Suprapubic skin (tissue), 4 donors: ENCODE results near the gene SOSTDC1. TPM values are rescaled to one million over a fixed set of nuclear protein-coding genes. Genes with fewer than 3 reads are reported as not detected.

Experiments
- DNase-seq, 2 donors: peaks; one replicate each; pipeline ENCODE4 v3.0.0-alpha.2; 2019; ENCODE audit warnings: low spot score in 2 of 2
- H3K27ac ChIP-seq: fragments of 200-600 bp; sonication (generic); one replicate; pipeline ENCODE4 v1.5.1; 2019
- H3K27me3 ChIP-seq: fragments of 200-600 bp; sonication (generic); one replicate; pipeline ENCODE4 v1.5.1; 2019
- H3K36me3 ChIP-seq: fragments of 200-600 bp; sonication (generic); one replicate; pipeline ENCODE4 v1.5.1; 2019
- H3K4me1 ChIP-seq: fragments of 200-600 bp; sonication (generic); one replicate; pipeline ENCODE4 v1.5.1; 2019
- H3K4me3 ChIP-seq: fragments of 200-600 bp; sonication (generic); one replicate; pipeline ENCODE4 v1.5.1; 2019; ENCODE audit warnings: mild to moderate bottlenecking
- H3K9me3 ChIP-seq: fragments of 200-600 bp; sonication (generic); one replicate; pipeline ENCODE4 v1.5.1; 2019
- CTCF ChIP-seq, 2 donors: fragments of 200-600 bp in 1 of 2; fragments of 450-650 bp in 1 of 2; sonication (generic) in 1 of 2; IDR thresholded peaks; one replicate each; pipeline ENCODE4 v1.5.1; 2016 to 2019; ENCODE audit warnings: antibody characterized with exemption in 2 of 2, mild to moderate bottlenecking in 1 of 2, moderate library complexity in 1 of 2
- EP300 ChIP-seq: sonication (generic); formaldehyde crosslinking; IDR thresholded peaks from one replicate; pipeline ENCODE4 v1.6.1; 2017; ENCODE audit warnings: antibody characterized with exemption
- POLR2A ChIP-seq, 2 donors: fragments of 450-650 bp; IDR thresholded peaks; one replicate each; pipeline ENCODE4 v1.6.1; 2017; ENCODE audit warnings: antibody characterized with exemption in 2 of 2, mild to moderate bottlenecking in 2 of 2, moderate library complexity in 2 of 2
- POLR2AphosphoS5 ChIP-seq, 3 donors: sonication (generic); formaldehyde crosslinking; IDR thresholded peaks; one replicate each; pipeline ENCODE4 v1.6.1; 2017; ENCODE audit warnings: antibody characterized with exemption in 3 of 3
- WGBS: methylation state at CpG from one replicate; pipeline ENCODE4 v1.1.5; 2018; 5-methylcytosine and 5-hydroxymethylcytosine counted together
- total RNA-seq, 4 donors: library from RNA; depleted of rRNA; stranded (reverse); fragments of >200 nt; gene quantifications; one replicate each; pipeline ENCODE4 v1.1.0, GENCODE V29; 2016

The SOSTDC1 gene
- 10 to 100 TPM; 14.7 to 40.5 (median 23.4) TPM for total RNA-seq

GRCh38 chr7:16465469-16466361 lies at the start of gene SOSTDC1:
Gene SOSTDC1 (minus strand): TSS chr7:16465738. CDS start chr7:16465668, 70 bp downstream.
- no peaks in the 10 kb centered on the region for H3K36me3 ChIP-seq
- 15% methylated on average over 10 of the region's 10 CpGs for WGBS
- H3K27me3 ChIP-seq, result no peaks in the 10 kb centered on the region
- no peaks in the 10 kb centered on the region for H3K9me3 ChIP-seq
- H3K4me1 ChIP-seq, result peaks cover 5% of the 10 kb centered on the region
- H3K27ac ChIP-seq, result peak within 1 kb of the TSS; percentile 80
- no peak for DNase-seq
- TF ChIP-seq CTCF (IDR thresholded peaks at IDR 0.05), result no peak
- no peak for TF ChIP-seq EP300
- no peak for TF ChIP-seq POLR2AphosphoS5 (IDR thresholded peaks at IDR 0.05)
- no peak for TF ChIP-seq POLR2A (IDR thresholded peaks at IDR 0.05)
- peak within 1 kb of the TSS; percentile 30 for H3K4me3 ChIP-seq

GRCh38 chr7:16514729-16515128 lies 49.2 kb upstream of the SOSTDC1 start:
- no peak overlapping the region for H3K4me3 ChIP-seq
- DNase-seq, result no peak
- H3K27ac ChIP-seq, result no peak overlapping the region
- TF ChIP-seq POLR2AphosphoS5 (IDR thresholded peaks at IDR 0.05) (no peak), CTCF (IDR thresholded peaks at IDR 0.05) (no peak), EP300 (no peak), POLR2A (IDR thresholded peaks at IDR 0.05) (no peak)
- no peaks in the 10 kb centered on the region for H3K36me3 ChIP-seq
- no peaks in the 10 kb centered on the region for H3K9me3 ChIP-seq
- no peaks in the 10 kb centered on the region for H3K4me1 ChIP-seq
- no peaks in the 10 kb centered on the region for H3K27me3 ChIP-seq

GRCh38 chr7:16514271-16514670 lies 48.7 kb upstream of the SOSTDC1 start:
- no peak overlapping the region for H3K4me3 ChIP-seq
- TF ChIP-seq EP300, result no peak
- TF ChIP-seq POLR2A (IDR thresholded peaks at IDR 0.05), result no peak
- TF ChIP-seq POLR2AphosphoS5 (IDR thresholded peaks at IDR 0.05), result no peak
- TF ChIP-seq CTCF (IDR thresholded peaks at IDR 0.05), result no peak
- no peaks in the 10 kb centered on the region for H3K36me3 ChIP-seq
- H3K9me3 ChIP-seq, result no peaks in the 10 kb centered on the region
- no peak for DNase-seq
- H3K27ac ChIP-seq, result no peak overlapping the region
- WGBS, result 78% methylated on average over 1 of the region's 1 CpG
- H3K27me3 ChIP-seq, result no peaks in the 10 kb centered on the region
- no peaks in the 10 kb centered on the region for H3K4me1 ChIP-seq

- TF ChIP-seq POLR2AphosphoS5 (IDR thresholded peaks at IDR 0.05) (no peak), POLR2A (IDR thresholded peaks at IDR 0.05) (no peak), CTCF (IDR thresholded peaks at IDR 0.05) (no peak), EP300 (no peak)
- no peak overlapping the region for H3K27ac ChIP-seq
Measured at GRCh38 chr7:16512097-16512496, 46.6 kb upstream of the SOSTDC1 start.

GRCh38 chr7:16511314-16511713 lies 45.8 kb upstream of the SOSTDC1 start:
- Histone ChIP-seq H3K9me3 (no peaks in the 10 kb centered on the region), H3K27ac (no peak overlapping the region), H3K27me3 (no peaks in the 10 kb centered on the region), H3K36me3 (no peaks in the 10 kb centered on the region), H3K4me1 (no peaks in the 10 kb centered on the region), H3K4me3 (no peak overlapping the region)
- TF ChIP-seq CTCF (IDR thresholded peaks at IDR 0.05), result no peak
- no peak for TF ChIP-seq POLR2A (IDR thresholded peaks at IDR 0.05)
- TF ChIP-seq EP300, result no peak
- TF ChIP-seq POLR2AphosphoS5 (IDR thresholded peaks at IDR 0.05), result no peak
- no peak for DNase-seq
- WGBS, result 91% methylated on average over 5 of the region's 5 CpGs

More at GRCh38 chr7:16512097-16512496, 46.6 kb upstream of the SOSTDC1 start:
- Histone ChIP-seq H3K4me1 (no peaks in the 10 kb centered on the region), H3K9me3 (no peaks in the 10 kb centered on the region), H3K4me3 (no peak overlapping the region), H3K36me3 (no peaks in the 10 kb centered on the region), H3K27me3 (no peaks in the 10 kb centered on the region)
- DNase-seq, result no peak
- 85% methylated on average over 7 of the region's 7 CpGs for WGBS
